Activated T-cell treated with anti-CD3 and anti-CD28 coated beads for 48 hours (primary cell): ENCODE results near the gene KRTAP5-10.
"Not testable (repeated sequence)": the region's sequence is repeated elsewhere in the genome, so short reads cannot be mapped to it uniquely, and the experiment has no call there.

ENCODE experiments used
- DNase-seq: peaks from one replicate; pipeline ENCODE4 v3.0.0-alpha.2; 2020; ENCODE audit warnings: low read depth

KRTAP5-10 gene, protein sequence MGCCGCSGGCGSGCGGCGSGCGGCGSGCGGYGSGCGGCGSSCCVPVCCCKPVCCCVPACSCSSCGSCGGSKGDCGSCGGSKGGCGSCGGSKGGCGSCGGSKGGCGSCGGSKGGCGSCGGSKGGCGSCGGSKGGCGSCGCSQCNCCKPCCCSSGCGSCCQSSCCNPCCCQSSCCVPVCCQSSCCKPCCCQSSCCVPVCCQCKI

GRCh38 chr11:71565263-71565662 is at the start of gene KRTAP5-10:
TSS of gene KRTAP5-10 (plus strand) at chr11:71565563. CDS start at chr11:71565588, 25 bp downstream.
- DNase-seq: no peak

DNA sequence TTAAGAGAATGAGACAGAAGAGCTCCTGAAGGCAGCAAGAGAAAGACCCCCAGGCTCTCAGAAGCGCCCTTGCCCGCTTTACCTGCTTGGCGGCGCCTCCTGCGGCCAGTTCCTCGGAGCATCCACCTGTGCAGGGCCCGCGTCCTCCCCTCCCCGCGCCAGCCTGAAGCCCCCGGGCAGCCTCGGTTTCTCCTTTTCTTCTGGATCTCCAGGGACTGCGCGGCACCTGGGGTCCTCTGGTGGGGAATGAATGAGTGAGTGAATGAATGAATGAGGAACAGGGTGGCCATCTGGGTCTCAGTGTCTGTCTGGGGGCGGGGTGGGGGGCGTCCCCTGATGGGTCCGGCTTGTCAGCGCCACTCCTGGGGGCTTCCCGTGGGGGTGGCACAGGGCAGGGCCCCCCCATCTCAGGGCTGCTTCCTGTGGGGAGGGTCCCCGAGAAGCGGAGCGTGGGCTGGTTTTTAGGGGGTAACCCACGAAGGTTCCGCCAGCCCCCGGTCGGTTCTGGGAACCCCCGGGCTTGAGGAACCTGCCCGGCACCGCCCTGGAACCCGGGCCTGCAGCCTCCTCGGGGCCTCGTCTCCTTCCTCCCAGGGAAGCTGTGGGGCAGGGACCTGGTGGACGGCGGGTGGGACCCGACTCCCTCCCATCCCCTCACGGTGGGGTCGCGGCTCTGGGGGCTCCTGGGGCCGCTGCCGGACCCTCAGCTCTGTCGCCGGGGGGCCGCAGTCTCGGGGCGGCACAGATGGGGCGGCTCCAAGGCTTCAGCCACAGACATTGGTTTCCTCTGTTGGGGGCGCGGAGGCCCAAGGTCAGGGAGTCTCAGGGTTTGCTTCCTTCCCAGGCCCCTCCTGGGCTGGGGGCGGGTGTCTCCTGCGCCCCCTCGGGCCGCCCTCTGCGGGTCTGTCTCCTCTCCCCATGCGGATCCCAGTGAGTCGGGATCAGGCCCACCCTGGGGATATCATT is 46.6 kb upstream of the KRTAP5-10 start:
- DNase-seq: no peak

DNA sequence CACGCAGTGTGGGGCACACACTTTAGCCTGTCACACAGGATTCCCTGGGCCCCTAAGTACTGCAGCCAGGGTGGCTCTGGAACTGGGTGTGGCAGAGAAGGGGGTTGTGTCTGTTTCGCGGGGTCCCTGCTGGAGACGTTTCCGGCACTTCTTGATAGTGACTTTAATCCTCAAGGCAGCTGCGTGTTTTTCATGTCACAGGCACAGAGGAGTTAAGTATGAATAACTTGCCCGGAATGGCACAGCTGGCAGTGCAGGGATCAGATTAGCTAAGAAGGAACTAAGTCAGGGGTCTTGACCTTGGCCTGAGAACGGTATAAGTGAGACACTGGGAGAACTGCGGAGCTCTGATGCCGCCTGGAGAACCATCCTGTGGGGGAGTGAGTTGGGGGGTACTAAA is 45.8 kb upstream of the KRTAP5-10 start:
- no peak for DNase-seq

- DNase-seq: no peak
Measured at GRCh38 chr11:71525188-71525937, 40.0 kb upstream of the KRTAP5-10 start.

- DNase-seq: no peak
Measured at GRCh38 chr11:71525938-71526495, 39.3 kb upstream of the KRTAP5-10 start.

GRCh38 chr11:71526796-71527575 is 38.4 kb upstream of the KRTAP5-10 start, which contains the start of gene KRTAP5-7:
TSS of gene KRTAP5-7 (plus strand) at chr11:71527267. CDS start at chr11:71527301, 34 bp downstream.
- DNase-seq: not testable (repeated sequence)

DNA sequence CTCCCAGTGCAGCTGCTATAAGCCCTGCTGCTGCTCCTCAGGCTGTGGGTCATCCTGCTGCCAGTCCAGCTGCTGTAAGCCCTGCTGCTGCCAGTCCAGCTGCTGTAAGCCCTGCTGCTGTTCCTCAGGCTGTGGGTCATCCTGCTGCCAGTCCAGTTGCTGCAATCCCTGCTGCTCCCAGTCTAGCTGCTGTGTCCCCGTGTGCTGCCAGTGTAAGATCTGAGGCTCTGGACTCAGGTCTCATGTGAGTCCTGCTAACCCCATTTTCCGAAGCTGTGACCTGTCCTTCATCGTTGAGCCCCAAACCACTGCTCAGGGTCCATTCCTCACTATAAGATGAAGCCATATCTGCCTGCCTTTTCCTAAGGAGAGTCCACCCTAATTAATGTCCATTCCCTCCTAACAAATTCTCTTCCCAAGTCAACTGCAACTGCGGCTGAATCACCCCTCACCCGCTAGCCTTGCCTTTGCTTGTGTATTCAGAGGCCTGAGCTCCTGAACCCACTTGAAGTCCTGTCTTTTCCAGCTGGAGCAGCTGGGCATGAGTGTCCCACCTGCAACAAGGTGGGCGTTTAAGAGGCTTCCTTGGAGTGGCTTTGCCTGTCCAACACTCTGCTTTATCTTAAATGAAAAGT is 37.7 kb upstream of the KRTAP5-10 start:
- no peak for DNase-seq

- no peak for DNase-seq
Measured at GRCh38 chr11:71530602-71531001, 34.8 kb upstream of the KRTAP5-10 start.

DNA sequence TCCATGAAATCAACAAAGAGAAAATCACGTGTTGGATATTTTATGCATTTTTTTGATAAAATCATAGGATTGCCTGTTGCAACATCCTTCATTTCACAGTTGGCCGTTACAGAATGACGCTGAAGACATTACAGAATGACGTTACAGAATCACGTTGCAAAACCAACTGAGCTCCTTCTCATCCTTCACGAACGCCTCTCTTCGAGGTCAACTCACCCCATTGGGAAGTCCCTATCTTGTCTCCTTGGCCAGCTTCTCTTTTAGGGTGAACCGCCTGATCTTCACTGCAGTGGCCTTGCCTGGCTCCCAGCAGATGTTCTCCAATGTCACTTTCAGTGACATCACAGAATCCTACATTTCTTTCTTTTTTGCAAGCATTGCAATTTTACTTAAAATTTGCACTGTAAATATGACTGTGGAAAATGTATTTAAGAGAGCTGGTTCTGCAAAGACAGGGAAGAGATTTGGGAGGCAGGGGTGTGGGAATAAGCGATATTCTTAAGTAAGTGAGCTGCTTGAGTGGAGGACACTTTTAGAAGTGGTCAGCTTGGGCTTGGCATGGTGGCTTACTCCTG is 33.2 kb upstream of the KRTAP5-10 start:
- no peak for DNase-seq

GRCh38 chr11:71534711-71535608 is 30.4 kb upstream of the KRTAP5-10 start:
- not testable (repeated sequence) for DNase-seq

DNA sequence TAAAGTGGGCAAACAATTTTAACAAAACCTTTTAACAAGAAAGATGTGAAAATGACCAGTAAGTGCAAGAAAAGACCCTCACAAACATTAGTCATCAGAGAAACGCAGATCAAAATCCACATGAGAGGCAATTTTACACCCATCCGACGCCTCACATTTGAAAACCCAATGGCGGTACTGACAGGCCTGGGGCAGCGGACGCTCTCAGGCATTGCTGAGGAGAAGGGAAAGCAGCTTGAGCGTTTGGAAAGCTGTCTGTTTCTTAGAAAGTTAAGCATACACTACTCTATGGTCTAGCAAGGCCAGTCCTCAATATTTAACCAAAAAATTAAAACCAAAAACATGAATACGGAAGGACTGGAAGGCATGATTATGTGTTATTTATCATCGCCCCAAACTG is 29.5 kb upstream of the KRTAP5-10 start:
- no peak for DNase-seq

DNA sequence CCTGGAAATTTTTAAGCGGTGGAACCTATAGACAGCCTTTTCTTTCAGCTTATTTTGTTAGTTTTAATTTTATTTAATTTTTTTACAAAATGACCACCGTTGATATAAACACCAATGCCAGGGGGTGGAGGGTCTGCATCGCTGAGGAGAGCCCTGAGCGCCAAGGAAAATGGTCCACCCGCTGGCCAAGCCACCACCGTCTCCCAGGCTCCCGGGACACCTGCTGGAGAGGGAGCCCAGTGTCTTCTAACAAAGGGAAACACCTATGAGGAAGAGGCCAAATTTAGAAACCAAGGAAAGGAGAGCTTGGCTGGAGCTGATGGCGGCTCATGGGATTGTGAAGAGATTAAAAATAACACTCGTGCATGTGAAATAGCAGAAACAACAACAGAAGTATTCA is 27.8 kb upstream of the KRTAP5-10 start:
- DNase-seq: no peak

GRCh38 chr11:71537977-71538665 is 27.2 kb upstream of the KRTAP5-10 start, which contains the start of gene KRTAP5-8:
TSS of gene KRTAP5-8 (plus strand) at chr11:71538025. CDS start at chr11:71538056, 31 bp downstream.
- not testable (repeated sequence) for DNase-seq

GRCh38 chr11:71538666-71538990 is 26.7 kb upstream of the KRTAP5-10 start:
- DNase-seq: no peak

DNA sequence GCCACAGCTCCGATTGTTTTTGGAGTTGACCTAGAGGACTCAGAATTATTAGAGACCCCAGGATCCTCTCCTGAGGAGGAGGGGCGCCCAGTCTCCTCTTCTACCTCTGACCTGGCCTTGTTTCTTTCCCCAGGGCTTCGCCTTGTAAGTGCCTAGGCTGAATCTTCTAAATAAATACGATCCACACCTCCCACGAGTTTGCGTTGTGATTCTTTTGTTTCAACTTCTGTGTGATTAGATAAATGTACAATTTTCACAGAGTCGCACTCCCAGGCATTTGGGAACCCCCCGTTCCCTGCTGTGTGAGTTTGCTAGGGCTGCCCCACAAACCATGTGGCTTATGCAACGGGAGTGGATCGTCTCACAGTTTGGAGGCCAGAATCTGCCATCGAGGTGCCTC is 26.3 kb upstream of the KRTAP5-10 start:
- DNase-seq: no peak

DNA sequence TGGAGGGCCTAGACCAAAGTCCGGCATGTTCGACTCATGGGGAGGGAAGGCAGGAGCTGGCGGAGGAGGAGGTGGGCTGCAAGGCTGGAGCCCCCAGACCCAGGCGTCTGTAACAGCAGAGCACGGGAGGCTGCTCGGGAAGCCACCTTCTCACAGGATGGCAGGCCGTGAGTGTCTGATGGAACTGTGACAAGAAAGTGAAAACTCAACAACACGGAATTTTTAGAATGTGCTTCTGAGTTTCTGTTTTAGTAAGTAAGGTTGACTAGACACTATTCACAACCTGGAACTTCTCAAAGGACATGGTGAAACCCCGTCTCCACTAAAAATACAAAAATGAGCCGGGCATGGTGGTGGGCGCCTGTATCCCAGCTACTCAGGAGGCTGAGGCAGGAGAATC is 25.4 kb upstream of the KRTAP5-10 start:
- not testable (repeated sequence) for DNase-seq

- not testable (repeated sequence) for DNase-seq
Measured at GRCh38 chr11:71540521-71541304, 24.6 kb upstream of the KRTAP5-10 start.

GRCh38 chr11:71542382-71542781 is 23.0 kb upstream of the KRTAP5-10 start:
- no peak for DNase-seq
